ENCODE data around the gene ATP6V1B1. TPM values are rescaled to one million over a fixed set of nuclear protein-coding genes. Genes with fewer than 3 reads are reported as not detected.
"Not testable (repeated sequence)": the region's sequence is repeated elsewhere in the genome, so short reads cannot be mapped to it uniquely, and the experiment has no call there.

ATP6V1B1 gene
- total RNA-seq, 1 donor from 2014 or later: 0.43 TPM

- ATAC-seq (ENCODE audit: poor library complexity) (peak; percentile 22), DNase-seq (no peak)
- intact Hi-C loops (cut with DNase I): no loop called here
Measured at GRCh38 chr2:70994009-70994698, 58.5 kb downstream of the ATP6V1B1 start.

- DNase-seq (peak; percentile 94), ATAC-seq (ENCODE audit: poor library complexity) (peak; percentile 99)
- intact Hi-C loops (cut with DNase I): no loop called here
Measured at GRCh38 chr2:70994699-70995425, 59.2 kb downstream of the ATP6V1B1 start, which contains the start of gene TEX261. TSS of gene TEX261 (minus strand) at chr2:70994873. CDS start at chr2:70994757, 116 bp downstream.

- DNase-seq (no peak), ATAC-seq (ENCODE audit: poor library complexity) (peak; percentile 56)
- intact Hi-C loops (cut with DNase I): no loop called here
Measured at GRCh38 chr2:70995426-70995729, 59.7 kb downstream of the ATP6V1B1 start.

- ATAC-seq (ENCODE audit: poor library complexity); DNase-seq; intact Hi-C loops (cut with DNase I): not testable (repeated sequence)
Measured at GRCh38 chr2:70998885-70999284, 63.2 kb downstream of the ATP6V1B1 start.

- no peak for DNase-seq
- ATAC-seq (ENCODE audit: poor library complexity): no peak
- intact Hi-C loops (cut with DNase I): no loop called here
Measured at GRCh38 chr2:70999362-70999761, 63.7 kb downstream of the ATP6V1B1 start.

- ATAC-seq (ENCODE audit: poor library complexity); DNase-seq: not testable (repeated sequence)
Measured at GRCh38 chr2:70999931-71000330, 64.2 kb downstream of the ATP6V1B1 start.

GRCh38 chr2:71000780-71001591 is 65.3 kb downstream of the ATP6V1B1 start:
- peak; percentile 90 for ATAC-seq (ENCODE audit: poor library complexity)
- peak; percentile 87 for DNase-seq
- intact Hi-C loops (cut with DNase I): no loop called here

More at GRCh38 chr2:70999931-71000330, 64.2 kb downstream of the ATP6V1B1 start:
- intact Hi-C loops (cut with DNase I): not testable (repeated sequence)

- DNase-seq (no peak), ATAC-seq (ENCODE audit: poor library complexity) (no peak)
- intact Hi-C loops (cut with DNase I): no loop called here
Measured at GRCh38 chr2:71001592-71001927, 65.9 kb downstream of the ATP6V1B1 start.

- no peak for DNase-seq
- intact Hi-C loops (cut with DNase I): no loop called here
Measured at GRCh38 chr2:71001981-71002570, 66.4 kb downstream of the ATP6V1B1 start.

GRCh38 chr2:71003396-71003795 is 67.7 kb downstream of the ATP6V1B1 start:
- ATAC-seq (ENCODE audit: poor library complexity) (no peak), DNase-seq (no peak)
- intact Hi-C loops (cut with DNase I): no loop called here

More at GRCh38 chr2:71001981-71002570, 66.4 kb downstream of the ATP6V1B1 start:
- ATAC-seq (ENCODE audit: poor library complexity): no peak

GRCh38 chr2:71003966-71004755 is 68.5 kb downstream of the ATP6V1B1 start:
- no peak for ATAC-seq (ENCODE audit: poor library complexity)
- intact Hi-C loops (cut with DNase I): no loop called here
- no peak for DNase-seq

- DNase-seq: no peak
- ATAC-seq (ENCODE audit: poor library complexity): no peak
- intact Hi-C loops (cut with DNase I): no loop called here
Measured at GRCh38 chr2:71004857-71005256, 69.2 kb downstream of the ATP6V1B1 start.

- no peak for DNase-seq
- intact Hi-C loops (cut with DNase I): no loop called here
- no peak for ATAC-seq (ENCODE audit: poor library complexity)
Measured at GRCh38 chr2:71005271-71006202, 69.8 kb downstream of the ATP6V1B1 start.

GRCh38 chr2:71006323-71006722 is 70.6 kb downstream of the ATP6V1B1 start:
- intact Hi-C loops (cut with DNase I): no loop called here
- DNase-seq: no peak
- ATAC-seq (ENCODE audit: poor library complexity): no peak

- intact Hi-C loops (cut with DNase I): no loop called here
- ATAC-seq (ENCODE audit: poor library complexity): no peak
Measured at GRCh38 chr2:71006955-71007799, 71.5 kb downstream of the ATP6V1B1 start.

GRCh38 chr2:71008342-71008741 is 72.6 kb downstream of the ATP6V1B1 start:
- no peak for ATAC-seq (ENCODE audit: poor library complexity)
- intact Hi-C loops (cut with DNase I): no loop called here
- DNase-seq: no peak

More at GRCh38 chr2:71006955-71007799, 71.5 kb downstream of the ATP6V1B1 start:
- no peak for DNase-seq
